Measurements from ENCODE around the gene GLT6D1.
A peak's percentile ranks its signal among the peaks of the same experiment; 100 is the strongest.

The GLT6D1 gene

DNA sequence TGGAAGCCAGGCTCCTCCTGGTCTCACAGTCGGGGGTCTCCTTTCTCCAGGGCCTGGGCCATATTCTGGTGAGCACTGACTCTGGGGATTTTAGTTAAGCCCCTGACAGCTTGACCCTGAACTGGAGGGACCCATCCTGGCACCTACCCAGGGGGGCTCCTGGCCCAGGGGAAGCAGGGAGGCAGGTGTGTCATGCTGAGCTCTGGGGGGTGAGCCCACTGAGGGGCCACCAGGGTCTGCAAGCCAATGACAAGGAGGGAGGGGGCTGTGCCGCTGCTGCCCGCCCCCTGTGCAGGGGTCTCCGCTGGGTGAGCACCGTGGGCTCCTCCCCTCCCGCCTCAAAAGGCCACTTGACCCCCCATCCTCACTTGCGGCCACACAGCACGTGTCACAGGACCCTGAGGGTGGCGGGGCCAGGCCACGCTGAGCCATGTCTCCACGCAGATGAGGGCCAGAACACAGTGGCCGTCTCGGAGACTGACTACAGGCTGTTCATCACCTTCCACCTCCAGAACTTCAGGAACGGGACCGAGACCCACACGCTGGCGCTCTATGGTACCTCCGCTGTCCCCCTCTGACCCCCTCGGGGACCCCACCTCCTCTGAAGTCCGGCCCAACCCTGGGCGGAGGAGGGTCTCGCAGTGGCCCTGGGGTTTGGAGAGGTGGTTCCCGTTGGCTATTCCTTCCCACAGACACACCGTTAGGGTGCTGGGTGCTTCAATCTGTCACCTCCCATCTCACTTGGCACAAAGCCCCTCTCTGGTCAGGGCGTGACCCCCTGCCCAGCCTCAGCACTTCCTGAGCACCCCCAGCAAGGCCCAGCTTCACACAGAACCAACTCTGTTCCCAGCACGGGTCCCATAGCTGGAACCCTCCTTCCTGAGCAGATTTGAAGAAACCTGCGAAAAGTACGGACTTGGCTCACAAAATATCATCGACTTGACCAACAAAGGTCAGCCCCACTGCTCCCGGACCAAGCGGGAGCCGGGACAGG lies 25.8 kb upstream of the GLT6D1 start:
- DNase-seq = no peak

DNA sequence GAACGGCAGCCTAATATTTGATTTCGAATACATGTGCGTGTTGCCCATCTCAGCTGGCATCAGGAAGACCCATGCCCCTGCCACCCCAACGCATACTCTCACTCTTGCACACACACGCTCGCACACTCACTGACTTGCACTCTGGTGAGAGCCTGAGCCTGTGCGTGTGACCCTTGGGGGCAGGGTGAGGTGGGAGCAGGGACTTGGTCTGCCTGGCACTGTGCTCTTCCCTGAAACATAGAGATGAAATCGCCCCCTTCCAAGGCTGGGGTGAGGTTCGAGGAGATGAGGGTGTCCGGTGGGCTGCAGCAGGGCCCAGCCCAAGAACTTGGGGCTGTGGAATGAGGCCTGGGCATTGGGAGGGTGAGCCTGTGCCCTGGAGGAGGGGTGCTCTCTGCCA lies 24.9 kb upstream of the GLT6D1 start:
- no peak for DNase-seq

DNA sequence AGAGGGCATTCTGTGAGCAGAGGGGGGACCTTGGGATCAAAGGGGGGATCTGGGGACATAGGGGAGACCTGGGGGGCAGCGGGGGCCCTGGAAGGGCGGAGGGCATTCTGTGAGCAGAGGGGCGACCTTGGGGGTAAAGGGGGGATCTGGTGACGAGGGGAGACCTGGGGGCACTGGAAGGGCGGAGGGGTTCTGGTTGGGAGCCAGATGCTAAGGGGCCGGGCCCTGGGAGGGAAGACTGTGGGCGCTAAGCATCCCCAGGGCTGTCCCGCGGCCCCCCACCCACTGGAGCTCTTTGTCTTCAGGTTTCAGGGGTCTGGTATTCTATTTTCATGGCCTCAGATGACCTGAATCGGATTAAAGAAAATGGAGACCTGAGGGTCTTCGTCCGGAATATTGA lies 24.5 kb upstream of the GLT6D1 start:
- DNase-seq = no peak

DNA sequence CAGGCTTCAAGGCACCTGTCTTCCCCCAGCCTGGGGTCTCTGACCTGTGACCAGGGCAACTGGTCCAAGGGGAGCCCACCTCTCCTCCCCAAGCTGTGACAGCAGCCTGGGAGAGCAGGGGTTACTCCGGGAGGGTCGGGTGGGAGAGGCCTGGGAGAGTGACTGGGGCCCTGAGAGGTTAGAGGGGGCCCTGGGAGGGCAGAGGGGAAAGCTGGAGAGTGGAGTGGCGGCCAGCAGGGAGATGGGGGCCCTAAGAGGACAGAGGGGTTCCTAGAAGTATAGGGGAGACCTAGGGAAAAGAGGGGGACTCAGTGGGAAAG lies 24.1 kb upstream of the GLT6D1 start:
- DNase-seq = no peak

DNA sequence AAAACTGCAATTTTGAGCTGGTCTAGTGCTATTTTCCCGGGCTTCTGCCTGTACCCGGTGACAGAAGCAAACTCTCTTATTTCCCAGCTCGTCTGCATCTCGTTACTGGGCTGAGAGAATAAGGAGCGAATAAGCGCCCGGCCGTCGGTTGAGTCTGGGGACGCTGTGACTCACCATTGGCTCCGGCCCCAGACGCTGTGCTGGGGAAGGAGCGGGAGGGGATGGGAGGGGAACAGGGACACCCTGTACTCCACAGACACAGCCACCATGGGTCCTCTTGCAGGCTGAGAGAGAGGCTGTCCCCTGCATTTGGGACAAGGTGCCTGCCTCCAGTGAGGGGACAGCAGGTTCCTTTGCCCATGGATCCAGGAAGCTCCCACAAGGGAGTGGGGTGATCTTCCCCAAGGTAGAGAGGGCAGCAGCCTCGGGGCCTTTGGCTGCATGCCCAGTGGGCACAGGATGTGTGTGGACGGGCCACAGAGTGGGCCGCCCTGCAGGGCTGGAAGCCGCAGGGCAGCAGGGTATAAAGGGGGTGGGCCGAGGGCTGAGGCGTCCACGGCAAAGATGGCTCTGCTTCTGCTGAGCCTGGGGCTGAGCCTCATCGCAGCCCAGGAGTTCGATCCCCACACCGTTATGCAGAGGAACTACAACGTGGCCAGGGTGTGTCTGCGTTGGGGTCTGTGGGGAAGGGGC lies 23.6 kb upstream of the GLT6D1 start, which contains the start of gene LCN9:
Gene LCN9, plus strand, starts transcription at position 552 of the 693 bp plus-strand sequence. Its CDS starts 13 bp downstream, at position 565.
- DNase-seq = no peak

DNA sequence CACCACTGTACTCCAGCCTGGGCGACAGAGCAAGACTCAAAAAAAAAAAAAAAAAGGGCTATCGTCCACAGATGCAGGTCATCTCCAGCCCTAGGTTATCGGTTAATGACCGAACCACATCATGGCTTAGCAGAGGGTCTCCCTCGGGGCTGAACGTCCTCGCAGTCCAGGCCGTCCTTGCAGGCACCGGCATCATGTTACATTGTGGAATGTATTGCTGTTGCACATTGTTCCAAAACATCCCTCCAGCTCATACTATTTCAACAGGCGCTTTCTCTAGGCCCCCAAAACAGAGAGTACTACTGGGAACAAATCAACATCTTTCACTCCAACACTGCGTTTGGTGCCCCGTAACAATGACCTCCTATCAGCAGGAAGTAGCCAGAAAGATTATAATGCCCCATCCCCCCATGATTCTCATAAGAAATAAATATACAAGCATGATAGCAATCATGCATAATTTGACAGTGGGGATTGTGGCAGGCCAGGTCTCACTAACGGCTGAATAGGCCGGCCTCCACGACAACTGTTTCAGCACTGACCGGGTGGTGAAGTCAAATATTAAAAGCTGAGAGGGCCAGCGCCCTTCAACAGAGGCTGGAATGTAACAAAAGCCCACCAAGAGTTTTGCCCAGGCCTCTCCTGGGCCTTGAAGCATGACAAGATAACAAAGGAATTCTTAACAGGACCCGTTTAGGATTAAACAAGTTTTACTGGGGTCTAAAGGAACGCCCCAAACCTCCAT lies 22.6 kb upstream of the GLT6D1 start:
- DNase-seq = no peak

DNA sequence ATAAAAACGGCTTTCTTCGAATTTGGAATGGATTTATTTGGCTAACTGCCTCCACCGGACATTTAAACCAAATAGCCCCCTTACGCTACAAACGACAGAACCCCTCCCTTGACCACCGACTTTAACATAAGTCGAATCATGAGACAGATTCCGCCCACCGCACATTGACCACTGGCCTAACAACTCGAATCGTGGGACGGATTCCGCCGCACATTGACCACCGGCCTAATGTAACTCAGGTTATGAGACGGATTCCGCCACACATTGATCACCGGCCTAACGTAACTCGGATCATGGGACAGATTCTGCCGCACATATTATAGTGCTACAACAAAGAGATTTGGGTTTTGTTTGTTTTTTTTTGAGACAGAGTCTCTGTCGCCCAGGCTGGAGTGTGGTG lies 21.1 kb upstream of the GLT6D1 start:
- no peak for DNase-seq

DNA sequence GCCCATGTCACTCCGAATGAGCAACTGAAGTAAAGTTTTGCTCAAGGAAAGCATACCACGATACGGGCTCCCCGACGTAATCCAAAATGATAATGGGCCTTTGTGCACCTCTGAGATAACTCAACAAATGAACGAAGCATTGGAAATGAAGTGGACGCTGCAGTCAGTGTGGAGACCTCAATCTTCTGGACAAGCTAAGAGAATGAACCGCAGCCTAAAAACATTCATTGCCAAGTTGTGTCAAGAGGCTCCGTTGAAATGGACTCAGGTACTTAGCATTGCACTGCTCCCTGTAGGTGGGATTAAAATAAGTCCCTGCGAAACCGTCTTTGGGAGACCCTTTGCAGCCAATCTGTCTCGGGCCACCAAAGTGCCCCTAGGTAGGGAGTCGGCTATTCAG lies 19.9 kb upstream of the GLT6D1 start:
- no peak for DNase-seq

DNA sequence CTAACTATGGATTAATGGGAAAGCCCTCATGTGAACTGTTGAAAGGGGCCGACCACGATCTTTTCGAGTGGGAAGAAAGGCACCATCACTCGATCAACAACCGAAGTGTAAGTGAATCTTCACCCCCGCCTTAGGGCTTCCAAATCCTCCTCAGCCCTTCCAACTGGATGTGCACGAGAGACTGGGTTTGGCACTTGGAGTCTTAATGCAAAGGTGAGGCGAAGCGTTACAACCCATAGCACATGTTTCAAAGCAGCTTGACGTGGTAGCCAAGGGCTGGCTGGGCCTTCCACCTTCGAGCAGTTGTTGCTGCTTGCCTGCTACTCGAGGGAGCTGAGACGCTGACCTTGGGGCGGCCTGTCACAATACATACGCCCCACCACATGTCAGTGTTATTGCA lies 18.1 kb upstream of the GLT6D1 start:
- no peak for DNase-seq

DNA sequence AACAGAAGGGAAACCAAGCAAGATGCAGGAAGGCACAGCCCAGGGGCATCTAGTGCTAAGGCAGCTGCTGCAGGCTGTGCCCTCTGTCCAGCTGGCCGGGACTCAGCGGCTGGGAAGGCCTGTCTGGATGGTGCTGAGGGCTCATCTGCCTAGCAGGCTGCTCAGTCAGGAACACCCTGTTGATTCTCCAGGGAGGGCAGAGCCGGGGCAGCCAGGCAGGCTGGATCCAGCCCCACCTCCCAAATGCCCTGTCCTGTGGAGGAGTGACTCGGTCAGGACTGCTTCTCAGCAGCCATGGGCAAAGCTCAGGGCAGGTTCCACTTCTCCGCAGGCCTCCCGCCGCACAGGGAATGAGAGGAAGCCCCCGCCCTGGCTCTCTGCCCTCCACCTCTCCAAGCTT lies 16.0 kb upstream of the GLT6D1 start:
- DNase-seq = no peak

DNA sequence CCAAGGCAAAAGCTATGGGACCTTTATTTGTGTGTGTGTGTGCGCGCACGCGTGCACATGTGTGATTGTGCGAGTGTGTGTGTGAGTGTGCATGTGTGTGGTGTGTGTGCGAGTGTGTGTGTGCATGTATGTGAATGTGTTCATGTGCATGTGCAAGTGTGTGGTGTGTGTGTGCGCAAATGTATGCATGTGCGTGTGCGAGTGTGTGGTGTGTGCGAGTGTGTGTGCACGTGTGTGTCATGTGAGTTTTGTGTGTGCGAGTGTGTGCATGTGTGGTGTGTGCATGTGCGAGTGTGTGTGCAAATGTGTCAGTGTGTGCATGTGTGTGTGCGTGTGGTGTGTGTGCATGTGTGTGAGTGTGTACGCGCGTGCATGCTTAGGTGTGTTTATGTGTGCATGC lies 11.1 kb upstream of the GLT6D1 start:
- no peak for DNase-seq

DNA sequence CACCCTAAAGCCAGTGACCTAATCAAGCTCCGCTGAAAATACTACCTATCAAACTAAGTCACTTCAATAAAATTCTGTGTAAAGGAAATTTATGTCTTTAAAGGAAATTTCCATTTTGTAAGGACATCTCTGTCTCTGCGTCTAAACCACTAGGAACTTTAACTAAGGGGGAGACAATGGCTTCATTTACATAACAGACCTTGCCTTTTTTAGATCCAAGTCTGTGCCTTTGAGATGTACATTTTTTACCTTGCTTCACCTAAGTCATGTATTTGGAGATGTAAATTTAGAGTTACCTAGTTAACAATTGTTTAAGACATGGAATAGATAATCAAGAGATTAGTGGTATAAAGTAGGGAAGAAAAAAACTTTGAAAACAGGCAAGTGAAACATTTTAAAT lies 10.2 kb upstream of the GLT6D1 start:
- DNase-seq = no peak

DNA sequence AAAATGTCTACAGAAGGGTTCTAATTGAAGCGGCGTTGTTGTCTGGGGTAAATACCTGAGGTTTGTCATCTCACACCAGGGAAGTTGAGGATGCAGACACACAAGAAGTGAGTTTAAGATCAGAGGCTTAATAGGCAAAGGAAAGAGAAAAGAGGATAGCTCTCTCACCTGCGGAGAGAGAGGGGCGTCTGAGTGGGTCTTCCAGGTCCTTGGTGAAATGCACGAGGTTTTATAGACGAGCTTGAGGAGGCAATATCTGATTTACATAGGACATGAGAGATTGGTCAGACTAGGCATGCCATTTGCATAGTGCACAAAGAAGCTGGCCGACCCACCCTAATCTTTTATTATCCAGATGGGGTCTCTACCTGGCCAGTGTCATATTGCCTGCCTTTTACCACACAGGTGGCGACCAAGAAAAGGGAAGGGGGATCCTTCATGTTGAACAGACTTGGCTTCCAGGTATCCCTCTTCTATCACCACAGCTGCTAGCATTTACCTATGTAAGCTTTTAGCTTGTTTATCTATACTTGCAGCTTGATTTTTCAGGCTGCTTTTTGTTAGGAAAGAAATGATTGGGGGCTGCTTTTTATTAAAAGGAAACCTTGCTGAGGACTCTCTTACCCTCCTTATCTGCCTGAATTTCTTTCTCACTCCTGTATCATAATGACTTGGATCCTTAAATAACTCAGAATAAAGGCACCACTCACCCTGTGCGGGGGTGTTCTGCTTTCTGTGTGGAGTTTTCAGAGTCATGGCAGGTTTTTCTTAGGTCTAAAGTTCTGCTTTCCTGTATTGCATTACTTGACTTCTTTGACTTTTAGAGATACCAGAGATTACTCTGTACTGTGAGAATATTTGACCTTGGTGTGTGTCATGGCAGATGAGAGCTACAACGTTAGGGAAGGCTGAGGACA lies 9.4 kb upstream of the GLT6D1 start:
- no peak for DNase-seq

DNA sequence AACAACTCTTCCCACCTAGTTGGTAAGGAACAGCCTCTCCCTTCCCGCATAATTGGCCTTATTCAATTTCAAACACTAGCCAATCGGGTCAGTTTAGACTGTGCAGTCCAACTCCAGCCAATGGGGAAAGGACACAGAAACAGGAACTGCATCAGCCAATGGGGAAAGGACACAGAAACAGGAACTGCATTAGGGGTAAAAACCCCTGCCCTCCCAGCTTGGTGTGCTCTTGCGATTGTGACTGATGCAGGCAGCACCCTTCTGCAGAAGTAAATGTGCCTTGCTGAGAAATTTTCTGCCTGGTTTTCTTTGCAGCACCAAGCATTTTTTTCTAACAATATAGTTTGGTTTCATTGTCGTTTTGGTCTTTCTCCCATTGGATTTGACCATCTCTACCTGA lies 8.5 kb upstream of the GLT6D1 start:
- no peak for DNase-seq

DNA sequence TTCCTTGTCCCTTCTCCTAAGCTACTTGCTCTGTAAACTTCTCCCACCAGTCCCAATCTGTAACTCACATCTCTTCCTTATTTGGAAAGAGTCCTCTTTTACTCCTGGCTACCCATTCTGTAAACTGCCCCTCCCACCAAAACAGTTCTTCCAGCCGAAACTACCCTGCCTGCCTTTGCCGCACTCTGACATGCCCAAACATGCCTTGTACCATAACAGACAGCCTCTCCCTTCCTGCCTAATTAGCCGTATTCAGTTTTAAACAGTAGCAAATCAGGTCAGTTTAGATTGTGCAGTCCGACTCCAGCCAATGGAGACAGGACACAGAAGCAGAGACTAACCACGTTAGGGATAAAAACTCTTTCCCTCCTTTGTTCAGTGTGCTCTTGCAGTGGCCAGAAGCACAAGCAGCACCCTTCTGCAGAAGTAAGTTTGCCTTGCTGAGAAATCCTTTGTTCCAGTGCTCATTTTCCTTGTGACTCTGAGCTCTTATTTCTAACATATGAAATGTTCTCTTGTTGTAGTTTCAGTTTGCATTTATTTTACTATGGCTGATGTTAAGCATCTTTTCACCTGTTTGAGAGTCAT lies 5.4 kb upstream of the GLT6D1 start:
- DNase-seq = no peak

DNA sequence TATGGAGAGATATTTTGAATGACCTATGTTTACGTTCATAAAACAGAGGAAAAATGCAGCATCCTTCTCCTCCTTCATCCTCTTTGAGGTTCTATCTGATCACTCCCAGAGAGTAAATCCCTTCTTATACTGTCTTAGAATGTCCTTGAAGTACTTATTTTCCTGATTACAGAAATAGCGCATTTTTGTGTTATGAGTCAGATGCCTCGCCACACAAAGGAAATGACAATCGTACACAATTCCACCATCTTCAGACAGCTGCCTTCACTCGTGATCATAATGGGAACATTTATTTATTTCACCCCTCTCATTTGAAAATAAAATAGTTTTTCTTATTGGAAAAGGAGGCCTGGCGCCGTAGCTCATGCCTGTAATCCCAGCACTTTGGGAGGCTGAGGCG lies 2.4 kb upstream of the GLT6D1 start:
- DNase-seq = no peak

DNA sequence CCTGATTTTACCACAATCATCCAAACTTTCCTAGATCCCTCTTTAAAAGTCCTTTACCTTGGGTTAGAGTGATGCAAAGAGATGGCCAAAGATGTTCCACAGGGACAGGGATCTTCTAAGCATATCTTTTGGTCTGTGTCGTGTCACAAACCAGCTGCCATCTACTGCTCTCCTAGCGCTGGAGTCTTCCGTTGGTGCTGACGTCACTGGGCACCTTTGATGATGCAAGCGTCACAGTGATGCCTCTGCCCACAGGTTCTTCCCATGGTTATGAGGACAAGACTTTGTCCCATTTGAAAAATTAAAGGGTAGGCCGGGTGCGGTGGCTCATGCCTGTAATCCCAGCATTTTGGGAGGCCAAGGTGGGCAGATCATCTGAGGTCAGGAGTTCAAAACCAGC lies 1.7 kb upstream of the GLT6D1 start:
- DNase-seq = no peak

DNA sequence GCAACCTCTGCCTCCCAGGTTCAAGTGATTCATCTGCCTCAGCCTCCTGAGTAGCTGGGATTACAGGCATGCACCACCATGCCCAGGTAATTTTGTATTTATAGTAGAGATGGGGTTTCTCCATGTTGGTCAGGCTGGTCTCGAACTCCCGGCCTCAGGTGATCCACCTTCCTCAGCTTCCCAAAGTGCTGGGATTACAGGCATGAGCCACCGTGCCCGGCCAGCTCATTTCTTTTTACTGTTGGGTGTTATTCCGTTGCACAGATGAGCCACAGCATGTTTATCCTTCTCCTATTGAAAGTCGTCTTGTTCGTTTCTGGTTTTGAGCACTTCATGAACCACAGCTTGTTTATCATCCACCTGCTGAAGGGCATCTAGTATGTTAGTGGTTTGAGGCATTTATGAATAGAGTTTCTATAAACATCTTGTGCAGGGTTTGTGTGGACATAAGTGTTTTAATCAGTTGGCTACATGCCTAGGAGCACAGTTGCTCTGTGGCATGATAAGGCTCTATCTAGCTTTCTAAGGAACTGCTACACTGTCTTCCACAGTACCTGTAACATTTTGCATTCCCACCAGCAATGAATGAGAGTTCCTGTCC lies 2.3 kb downstream of the GLT6D1 start:
- DNase-seq = peak; percentile 6

DNA sequence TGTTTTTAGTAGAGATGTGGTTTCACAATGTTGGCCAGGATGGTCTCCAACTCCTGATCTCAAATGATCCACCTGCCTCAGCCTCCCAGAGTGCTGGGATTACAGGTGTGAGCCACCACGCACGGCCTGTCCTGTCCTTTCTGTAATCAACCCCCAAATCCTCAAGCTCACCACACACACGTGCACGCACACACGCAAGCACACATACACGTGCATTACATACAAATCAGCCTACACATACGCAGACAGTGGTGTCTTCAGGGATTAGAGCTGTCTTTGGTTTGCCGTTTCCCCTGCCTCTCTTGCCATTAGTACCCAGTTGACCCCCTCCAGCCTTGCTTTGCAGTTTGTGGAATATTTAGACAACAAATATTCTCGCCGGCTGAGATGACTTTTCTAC lies 6.5 kb downstream of the GLT6D1 start:
- DNase-seq = no peak

DNA sequence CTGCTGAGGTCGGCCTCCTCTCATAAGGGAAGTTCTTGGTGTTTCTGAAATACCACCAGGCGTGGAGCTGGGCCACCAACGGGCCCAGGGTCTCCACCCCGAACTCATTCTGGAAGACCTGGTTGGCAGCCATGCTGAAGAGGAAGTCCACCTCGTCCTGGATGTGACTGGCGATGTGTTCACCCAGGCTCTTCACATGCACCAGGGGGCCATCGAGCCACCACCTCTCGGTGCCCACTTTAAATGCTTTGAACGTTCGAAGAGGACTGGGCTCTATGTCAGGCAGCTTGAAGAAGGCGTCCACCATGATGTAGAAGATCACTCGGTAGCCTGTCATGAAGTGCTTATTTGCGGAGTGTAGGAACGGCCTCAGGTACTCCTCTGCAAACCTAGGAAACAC lies 15.1 kb downstream of the GLT6D1 start:
- DNase-seq = no peak

DNA sequence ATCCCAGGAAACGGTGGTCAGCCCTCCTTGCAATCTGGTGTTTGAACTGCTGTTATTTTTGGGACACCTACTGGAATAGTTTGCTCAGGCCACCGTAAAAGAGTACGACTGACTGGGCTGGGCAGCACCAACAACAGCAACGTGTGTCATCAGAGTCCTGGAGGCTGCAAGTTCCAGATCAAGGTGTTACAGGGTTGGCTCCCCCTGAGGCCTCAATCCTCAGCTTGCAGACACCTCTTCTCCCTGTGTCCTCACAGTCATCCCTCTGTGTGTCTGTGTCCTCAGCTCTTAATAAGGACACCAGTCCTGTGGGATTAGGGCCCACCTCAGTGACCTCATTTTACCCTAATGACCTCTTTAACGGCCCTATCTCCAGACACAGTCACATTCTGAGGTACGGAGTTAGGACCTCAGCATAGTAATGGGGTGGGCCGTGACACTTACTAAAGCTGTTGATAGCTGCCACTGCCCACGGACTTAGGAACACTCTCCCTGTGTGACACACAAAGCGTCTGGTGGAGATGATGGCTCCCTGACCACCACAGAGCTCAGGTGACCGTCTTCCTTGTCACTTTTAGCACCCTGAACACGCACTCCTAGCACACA lies 16.8 kb downstream of the GLT6D1 start:
- DNase-seq = no peak

Data from NCI-H2029 (cell line).